ENCODE measurements around the gene E4F1.
"Not testable (repeated sequence)": the region's sequence is repeated elsewhere in the genome, so short reads cannot be mapped to it uniquely, and the experiment has no call there.

Gene E4F1

DNA sequence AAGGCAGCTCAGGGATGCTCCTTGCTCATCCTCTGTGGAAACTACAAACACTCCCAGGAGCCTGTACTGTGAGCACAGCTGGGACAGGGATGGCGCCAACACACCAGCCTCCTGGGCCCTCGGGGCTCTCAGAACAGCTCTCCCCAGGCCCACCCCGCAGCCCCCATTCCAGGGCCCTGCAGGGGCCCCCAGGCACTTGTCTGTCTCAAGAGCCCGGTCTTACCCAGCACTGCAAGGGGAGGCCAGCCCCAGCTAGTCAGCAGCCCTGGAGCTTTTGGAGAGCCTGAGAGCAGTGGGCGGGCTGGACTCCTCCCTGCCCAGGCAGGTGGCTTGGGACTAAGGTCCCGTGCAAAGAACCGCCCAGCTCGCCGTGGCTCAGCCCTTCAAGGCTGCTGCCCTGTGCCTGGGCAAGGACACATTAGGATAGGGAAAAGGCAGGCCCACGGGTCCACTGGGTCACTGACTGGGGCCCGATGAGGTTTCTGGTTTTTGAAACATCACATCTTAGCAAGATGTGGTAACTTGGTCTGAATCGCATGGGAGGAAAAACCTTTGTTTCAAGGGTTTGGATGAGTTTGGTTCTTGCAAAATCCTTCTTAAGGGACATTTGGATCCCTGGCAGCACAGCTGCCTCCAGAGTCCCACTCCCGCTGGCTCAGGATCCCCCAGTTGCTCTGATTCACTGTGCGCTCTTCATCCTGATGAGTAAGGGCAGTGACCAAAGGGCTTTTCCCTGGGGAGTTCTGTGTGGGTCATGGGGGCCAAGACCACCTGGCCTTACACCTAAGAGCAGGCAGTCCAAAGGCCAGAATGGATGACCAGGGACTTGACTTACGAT, 15.7 kb downstream of the E4F1 start:
- TF ChIP-seq, protein P1, sequence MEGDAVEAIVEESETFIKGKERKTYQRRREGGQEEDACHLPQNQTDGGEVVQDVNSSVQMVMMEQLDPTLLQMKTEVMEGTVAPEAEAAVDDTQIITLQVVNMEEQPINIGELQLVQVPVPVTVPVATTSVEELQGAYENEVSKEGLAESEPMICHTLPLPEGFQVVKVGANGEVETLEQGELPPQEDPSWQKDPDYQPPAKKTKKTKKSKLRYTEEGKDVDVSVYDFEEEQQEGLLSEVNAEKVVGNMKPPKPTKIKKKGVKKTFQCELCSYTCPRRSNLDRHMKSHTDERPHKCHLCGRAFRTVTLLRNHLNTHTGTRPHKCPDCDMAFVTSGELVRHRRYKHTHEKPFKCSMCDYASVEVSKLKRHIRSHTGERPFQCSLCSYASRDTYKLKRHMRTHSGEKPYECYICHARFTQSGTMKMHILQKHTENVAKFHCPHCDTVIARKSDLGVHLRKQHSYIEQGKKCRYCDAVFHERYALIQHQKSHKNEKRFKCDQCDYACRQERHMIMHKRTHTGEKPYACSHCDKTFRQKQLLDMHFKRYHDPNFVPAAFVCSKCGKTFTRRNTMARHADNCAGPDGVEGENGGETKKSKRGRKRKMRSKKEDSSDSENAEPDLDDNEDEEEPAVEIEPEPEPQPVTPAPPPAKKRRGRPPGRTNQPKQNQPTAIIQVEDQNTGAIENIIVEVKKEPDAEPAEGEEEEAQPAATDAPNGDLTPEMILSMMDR (IDR thresholded peaks at IDR 0.05; ENCODE audit: control extremely low read depth, extremely low read depth, low read depth, missing control alignments), result no peak
- ChIA-PET CTCF (interaction anchor here (1.4 kb wide), 1 partner anchor 235 kb away, joined by 3 read pairs; no protein-coding TSS in a partner anchor), POLR2A (interaction anchor here (0.6 to 0.7 kb wide), 2 partner anchors 84 to 249 kb away, joined by 3 to 4 read pairs; partner anchors contain the start of gene TRAF7)
- DNase-seq (ENCODE audit: extremely low spot score), result no peak

DNA sequence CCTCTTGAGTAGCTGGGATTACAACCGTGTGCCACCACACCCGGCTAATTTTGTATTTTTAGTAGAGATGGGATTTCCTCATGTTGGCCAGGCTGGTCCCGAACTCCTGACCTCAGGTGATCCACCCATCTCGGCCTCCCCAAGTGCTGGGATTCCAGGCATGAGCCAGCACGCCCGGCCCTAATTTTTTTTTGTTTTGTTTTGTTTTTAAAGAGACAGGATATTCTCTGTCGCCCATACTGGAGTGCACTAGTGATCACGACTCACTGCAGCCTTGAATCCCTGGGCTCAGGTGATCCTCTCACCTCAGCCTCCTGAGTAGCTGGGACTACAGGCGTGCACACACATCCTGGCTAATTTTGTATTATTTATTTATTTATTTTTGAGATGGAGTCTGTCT, 16.9 kb downstream of the E4F1 start:
- POLR2A ChIA-PET; DNase-seq (ENCODE audit: extremely low spot score): not testable (repeated sequence)
- CTCF ChIA-PET, result interaction anchor here (0.7 to 1.0 kb wide), 2 partner anchors 11 to 237 kb away, joined by 3 read pairs; partner anchors contain the start of gene ECI1

DNA sequence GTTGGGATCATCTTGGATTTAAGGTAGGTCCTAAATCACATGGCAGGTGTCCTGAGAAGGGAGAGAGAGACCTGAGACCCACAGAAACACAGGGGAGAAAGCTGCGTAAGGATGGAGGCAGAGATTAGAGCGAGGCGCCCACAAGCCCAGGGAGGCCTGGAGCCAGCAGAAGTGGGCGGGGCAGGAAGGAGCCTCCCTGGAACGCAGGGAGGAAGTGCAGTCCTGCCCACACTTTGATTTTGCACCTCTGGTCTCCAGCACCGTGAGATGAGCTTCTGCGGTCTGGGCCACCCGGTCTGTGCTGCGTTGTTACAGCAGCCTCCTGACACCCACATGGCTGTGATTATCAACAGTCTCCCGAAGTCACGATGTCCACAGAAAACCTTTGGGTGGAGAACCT, 19.2 kb downstream of the E4F1 start:
- DNase-seq (ENCODE audit: extremely low spot score), result no peak
- ChIA-PET POLR2A (interaction anchor here (1.1 kb wide), 1 partner anchor 9 kb away, joined by 4 read pairs; the partner anchor contains the start of gene ECI1), CTCF (no interaction called here)
- TF ChIP-seq, protein P1 (IDR thresholded peaks at IDR 0.05; ENCODE audit: control extremely low read depth, extremely low read depth, low read depth, missing control alignments), result no peak

DNA sequence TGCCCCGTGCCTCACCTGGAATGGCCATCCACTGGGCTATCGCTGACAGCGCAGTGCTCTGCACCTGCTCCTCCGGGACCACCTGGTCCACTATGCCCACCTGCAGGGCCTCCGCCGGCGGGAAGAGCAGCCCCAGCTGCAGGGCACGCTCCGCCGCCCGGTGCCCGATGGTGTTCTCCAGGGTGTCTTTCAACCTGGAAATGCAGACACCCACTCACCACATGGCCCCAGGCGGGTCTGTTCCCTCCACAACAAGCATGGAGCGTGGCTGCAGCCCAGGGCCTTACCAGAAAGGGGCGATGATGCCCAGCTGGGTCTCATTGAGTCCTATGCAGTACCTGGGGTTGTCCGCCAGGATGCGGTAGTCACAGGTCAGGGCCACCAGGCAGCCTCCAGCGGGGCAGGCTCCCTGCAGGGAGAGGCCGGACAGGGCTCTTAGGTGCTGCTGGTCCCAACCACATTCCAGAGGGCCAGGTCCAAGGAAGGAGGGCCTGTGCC, 19.7 kb downstream of the E4F1 start:
- POLR2A ChIA-PET, result interaction anchor here (0.5 kb wide), 1 partner anchor 700 kb away, joined by 5 read pairs; no protein-coding TSS in a partner anchor

DNA sequence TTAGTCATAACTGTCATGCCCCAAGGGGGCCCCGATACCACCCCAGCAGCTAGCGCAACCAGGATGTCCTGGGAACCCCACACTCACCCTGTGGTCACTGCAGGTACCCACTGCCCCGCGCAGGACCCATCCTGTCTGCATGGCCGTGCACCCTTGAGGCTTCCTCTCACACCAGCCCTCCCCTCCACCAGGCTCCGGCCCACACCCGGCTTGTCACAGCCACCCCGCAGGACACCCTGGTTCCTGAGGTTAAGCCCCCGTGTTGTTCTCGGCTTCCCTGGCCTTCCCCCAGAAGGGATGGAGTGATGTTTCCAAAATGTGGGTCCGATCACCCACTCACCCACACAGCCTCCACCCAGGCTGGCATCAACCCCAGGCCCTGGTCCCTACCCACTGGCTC, 20.4 kb downstream of the E4F1 start:
- POLR2A ChIA-PET, result interaction anchor here (0.5 kb wide), 1 partner anchor 699 kb away, joined by 5 read pairs; no protein-coding TSS in a partner anchor
- TF ChIP-seq, protein P1 (IDR thresholded peaks at IDR 0.05; ENCODE audit: control extremely low read depth, extremely low read depth, low read depth, missing control alignments), result no peak
- CTCF ChIA-PET, result no interaction called here

More for the DNA sequence above, 19.7 kb downstream of the E4F1 start:
- no peak for DNase-seq (ENCODE audit: extremely low spot score)
- TF ChIP-seq, protein P1 (IDR thresholded peaks at IDR 0.05; ENCODE audit: control extremely low read depth, extremely low read depth, low read depth, missing control alignments), result no peak
- CTCF ChIA-PET, result no interaction called here

DNA sequence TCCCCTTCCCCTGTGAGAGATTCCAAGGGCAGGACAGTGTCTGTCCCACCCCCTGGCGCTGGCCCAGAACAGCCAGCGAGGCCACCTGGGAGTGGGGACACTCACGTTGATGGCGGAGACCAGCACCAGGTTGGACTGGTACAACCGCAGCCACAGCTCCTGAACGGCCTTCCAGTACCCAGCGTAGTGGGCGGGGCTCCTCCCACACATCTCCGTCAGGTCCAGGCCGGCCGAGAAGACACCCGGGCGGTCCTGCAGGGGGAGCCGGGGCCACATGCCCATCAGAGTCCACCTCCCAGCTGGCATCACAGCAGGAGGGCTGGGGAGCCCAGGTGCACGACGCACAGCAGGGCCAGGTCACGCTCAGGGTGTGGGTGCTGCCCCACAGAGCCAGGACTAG, 20.9 kb downstream of the E4F1 start:
- no peak for DNase-seq (ENCODE audit: extremely low spot score)
- CTCF ChIA-PET, result no interaction called here
- POLR2A ChIA-PET, result no interaction called here
- TF ChIP-seq, protein P1 (IDR thresholded peaks at IDR 0.05; ENCODE audit: control extremely low read depth, extremely low read depth, low read depth, missing control alignments), result no peak

More for the DNA sequence above, 20.4 kb downstream of the E4F1 start:
- DNase-seq (ENCODE audit: extremely low spot score), result no peak
